ENCODE data around the gene SMIM35.

Gene SMIM35

DNA sequence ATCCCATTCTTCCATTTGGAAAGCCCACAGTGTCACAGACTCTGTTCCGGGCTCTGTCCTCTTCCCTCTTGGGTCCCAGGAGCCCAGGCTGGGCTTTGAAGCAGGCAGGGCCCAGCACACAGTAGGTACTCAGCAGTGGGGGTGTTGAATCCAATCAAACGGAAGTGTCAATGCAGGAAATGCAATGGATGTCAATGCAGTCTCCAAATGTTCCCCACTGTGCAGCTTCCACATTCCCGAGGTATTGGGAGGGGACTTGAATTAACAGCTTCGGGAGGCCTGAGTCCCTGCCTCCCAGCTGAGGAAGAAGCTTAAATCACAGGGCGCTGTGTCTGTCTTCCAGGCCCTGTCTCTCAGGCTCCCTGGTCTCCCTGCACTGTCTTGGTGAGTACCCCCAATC lies 21.8 kb upstream of the SMIM35 start:
- DNase-seq, result no peak

DNA sequence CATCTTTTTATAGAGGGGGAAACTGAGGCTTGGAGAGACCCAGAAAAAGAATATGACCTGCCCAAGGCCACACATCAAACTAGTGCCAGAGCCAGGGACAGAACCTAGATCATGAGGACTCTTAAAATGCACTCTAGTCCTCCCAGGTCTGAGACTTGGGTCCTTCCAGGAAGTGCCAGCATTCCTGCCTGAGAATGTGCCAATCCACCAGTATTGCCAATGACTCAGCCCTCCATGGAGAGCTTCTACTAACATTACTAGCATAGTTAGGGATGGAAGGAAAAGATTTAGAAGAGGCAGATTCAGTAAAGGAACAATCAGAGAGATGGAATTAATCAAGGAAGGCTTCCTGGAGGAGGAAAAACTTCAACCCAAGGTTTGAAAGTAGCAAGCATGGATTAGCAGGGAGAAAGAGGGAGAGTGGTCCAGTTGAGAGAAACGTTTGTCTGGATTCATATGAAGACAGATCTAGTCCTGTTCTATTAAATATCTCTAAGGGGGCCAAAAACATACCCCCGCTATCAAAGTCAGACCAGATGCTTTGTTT lies 20.1 kb upstream of the SMIM35 start:
- DNase-seq, result no peak

DNA sequence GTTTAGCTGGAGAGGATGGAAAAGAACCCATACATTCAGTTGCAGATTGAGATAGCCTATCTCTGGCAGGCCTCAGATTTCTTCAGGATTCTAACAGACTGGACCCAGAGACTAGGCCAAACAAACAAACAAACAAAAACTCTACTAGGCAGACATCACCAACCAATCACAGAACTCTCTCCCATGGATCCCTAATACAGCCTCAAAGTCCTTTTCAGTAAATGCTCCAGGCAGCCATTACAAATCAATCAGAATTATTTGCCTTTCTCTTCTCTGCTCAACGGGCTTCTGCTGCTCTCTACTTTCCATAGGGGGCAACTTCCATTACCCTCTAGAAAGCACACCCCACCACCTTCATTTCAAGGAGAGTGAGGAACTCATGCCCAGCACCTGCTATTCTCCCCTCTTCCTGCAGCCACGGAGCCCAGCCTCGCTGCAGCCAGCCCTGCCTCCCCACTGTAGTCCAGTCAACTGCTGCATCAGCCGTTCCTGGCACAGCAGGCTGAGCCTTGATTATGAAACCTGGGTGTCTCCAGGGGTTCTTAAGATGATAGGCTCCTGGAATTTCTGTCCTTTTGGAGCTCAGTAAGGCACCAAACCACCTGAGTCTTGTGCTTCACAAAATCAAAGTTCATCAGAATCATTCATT lies 19.0 kb upstream of the SMIM35 start:
- no peak for DNase-seq

DNA sequence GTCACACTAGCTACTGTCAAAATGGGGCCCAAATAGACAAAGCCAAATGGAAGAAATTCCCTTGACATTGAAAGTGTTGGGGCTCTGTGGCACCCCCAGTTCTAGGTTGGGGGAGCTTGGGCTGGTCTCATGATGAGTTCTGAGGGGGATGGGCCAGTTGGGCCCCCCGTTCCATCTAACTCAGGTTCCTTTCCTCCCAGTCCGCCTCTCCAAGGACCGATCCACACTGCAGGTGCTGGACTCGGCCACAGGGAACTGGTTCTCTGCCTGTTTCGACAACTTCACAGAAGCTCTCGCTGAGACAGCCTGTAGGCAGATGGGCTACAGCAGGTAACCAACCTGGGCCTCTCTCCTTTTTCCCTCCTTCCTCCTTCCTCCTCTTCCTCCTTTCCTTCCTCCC lies 17.7 kb upstream of the SMIM35 start:
- DNase-seq, result no peak

DNA sequence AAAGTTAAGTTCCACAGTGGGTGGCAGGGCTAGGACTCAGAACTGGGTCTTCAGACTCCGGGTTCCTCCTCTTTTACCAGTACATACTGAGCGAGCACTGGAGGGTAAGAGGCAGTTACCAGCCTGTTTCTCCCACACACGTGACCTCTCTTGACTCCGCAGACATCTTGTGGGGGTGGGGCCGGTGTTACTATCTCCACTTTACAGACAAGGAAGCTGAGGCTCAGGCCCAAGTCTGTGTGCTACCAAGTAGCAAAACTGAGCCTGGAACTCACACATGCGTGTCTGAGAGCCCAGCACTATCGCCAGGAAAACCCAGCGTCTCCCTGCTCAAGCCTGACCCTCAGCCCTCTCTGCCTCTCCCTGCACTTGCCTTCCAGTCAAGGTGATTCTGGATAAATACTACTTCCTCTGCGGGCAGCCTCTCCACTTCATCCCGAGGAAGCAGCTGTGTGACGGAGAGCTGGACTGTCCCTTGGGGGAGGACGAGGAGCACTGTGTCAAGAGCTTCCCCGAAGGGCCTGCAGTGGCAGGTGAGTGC lies 16.0 kb upstream of the SMIM35 start:
- DNase-seq, result no peak

DNA sequence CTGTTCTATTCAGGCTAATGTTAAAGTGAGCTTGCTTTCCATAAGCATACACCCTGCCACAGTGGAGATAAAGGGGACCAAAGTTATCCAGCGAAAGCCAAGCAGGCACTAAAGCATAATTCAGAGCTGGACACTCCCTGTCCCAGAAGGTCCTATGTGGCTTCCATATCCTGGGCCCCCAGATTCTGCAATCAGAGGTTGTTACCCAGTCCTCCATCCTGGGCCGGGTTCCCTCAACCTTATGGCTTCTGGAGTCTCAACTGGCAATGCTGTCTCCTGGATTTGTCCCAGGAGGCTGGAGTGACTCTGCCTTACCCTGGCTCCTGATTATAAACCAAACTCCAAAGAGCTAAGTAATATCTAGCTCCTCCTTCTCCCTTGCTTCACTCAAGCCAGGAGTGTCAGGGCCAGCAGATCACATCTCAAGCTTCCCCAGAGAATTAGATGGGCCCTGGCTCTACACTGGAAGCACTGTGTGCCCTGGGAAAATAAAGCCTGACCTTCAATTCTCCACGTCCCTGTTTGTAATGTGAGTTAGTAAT lies 14.0 kb upstream of the SMIM35 start:
- no peak for DNase-seq

DNA sequence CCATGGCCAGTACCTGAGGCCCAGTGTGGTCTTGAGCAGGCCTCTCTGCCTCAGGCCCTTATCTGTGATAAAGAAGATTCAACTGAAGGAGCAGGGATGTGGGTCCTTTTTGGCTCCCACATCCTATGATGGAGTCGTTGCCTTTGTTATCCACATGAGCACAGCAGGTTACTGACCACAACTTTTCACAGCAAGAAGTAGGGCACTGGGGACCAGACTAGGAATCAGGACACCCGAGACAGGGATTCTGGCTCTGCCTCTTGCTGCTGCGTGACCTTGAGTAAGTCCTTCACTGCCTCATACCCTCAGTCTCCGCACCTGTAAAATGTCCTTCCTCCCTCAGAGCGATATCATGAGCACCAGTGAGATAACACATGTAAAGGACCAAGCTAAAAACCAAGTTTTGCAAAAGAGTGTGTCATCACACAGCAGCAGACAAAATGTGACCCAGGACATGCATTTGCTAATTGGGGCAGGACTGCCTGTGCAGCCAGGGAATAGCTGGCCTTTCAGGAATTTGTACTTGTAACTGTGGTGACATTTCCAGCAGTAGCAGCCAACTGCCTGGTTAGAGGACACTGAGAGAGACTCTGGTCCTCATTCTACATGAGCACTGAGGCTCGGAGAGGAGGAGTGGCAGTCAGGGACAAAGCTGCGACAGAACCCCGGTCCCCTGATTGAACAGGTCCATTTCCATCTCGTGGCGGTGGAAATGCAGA lies 13.2 kb upstream of the SMIM35 start:
- DNase-seq, result no peak

DNA sequence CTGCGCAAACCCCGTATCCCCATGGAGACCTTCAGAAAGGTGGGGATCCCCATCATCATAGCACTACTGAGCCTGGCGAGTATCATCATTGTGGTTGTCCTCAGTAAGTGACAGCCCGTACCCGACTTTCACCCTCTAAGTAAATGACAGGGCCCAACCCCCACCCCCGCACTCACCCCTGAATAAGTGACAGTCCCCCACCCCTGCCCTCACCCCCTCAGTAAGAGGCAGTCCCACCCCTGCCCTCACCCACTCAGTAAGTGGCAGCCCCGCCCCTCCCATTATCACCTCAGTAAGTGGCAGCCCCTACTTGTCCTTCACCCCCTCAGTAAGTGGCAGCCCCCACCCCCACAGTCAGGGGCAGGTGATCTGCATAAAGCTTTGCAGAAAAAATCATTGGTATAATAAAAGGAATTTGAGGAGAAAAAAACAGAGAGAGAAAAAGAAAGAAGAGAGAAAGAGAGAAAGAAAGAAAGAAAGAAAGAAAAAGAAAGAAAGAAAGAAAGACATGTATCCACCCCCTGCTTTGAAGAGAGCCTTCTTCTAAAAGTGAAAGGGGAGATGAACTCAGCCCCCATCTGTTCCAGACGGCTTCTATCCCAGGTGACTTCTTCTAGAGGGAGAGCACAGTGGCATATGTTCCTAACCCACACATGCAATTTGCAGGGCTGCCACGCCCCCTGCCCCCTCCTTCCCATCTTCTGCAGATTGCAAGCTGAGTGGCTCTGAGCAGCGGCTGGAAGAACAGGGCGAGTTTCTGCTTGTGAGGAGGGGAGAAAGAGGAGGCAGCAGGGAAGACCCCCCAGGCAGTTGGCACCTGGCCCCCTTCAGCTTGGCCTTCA lies 12.5 kb upstream of the SMIM35 start:
- DNase-seq, result no peak

DNA sequence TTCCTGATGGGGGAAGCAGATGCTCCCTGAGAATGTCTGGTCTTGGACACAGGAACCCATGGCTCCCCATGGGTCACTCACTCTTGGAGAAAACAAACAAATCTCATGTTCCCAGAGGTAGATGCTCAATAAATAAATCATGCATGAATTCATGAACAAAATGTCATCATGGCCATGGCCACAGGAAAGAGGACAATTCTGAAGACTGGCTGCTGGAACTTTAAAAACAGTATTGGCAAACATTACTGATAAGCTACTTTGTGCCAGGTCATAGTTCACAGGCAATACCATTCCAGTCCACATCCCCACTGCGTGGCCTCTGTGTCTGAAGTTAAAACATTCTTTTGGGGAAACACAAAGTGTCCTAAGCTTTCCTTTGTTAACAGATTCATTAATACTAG lies 9.2 kb upstream of the SMIM35 start:
- no peak for DNase-seq

DNA sequence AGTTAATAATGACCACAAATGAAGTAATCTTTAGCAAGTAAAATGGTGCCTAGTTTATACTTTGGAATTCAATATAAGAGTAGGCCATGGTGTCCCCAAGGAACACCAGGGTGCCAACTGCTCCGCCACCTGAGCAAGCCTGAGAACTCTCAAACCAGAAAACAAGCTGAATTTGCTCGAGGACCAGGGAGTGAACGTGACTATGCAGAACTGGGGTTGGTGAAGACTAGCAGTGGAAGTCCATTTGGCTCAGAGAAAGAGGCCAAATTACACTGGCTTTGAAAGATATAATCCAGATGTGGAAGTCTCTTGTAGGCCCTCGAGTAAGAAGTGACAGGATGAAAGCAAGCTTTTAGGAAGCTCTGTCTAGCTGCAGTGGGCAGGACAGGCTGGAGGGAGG lies 8.7 kb upstream of the SMIM35 start:
- no peak for DNase-seq

DNA sequence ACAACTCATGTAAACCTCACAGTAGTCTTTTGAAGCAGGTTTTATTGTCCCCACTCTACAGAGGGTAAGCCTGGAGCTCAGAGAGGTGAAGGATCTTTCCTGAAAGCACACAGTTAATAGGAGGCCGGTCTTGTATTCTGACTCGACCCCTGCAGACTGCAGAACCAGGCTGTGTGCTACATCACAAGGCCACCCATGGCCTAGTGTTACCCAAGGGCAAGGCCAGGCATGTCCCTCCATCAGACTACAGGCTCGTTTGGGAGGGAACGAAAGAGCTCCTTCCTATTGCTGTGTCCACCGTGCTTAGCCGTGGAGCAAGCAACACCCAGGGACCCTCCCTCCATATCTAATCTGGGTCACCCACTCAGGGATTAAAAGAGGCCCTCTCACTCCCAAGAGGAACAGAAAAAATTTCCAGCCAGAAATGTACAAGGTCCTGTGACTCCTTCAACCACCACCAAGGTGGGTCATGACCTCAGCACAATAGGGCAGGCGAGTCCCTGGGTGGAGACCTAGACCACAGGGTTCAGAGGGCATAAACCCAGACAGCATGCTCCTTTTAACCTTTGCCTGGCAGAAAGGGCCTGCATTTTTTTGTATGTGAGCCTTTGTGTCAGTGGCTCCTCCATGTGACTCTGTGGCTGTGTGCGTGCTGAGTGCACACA lies 6.3 kb upstream of the SMIM35 start:
- no peak for DNase-seq

DNA sequence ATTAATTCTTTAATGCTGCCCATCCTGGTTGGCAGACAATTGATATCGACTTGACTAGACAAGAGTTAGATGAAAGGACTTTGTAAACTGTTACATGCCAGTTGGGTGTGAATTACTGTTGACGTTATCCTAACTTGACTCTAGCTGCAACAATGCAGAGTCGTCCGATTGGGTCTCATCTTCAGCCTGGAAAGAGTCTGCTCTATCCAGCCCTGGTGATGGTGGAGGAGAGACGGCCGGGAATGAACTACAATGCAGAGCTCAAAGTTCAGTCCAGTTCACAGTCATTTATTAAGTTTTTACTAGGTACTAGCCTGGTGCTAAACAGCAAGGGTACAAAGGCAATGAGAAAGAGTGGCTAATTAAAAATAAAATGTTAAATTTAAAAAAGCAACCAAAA lies 4.9 kb upstream of the SMIM35 start:
- DNase-seq, result no peak

DNA sequence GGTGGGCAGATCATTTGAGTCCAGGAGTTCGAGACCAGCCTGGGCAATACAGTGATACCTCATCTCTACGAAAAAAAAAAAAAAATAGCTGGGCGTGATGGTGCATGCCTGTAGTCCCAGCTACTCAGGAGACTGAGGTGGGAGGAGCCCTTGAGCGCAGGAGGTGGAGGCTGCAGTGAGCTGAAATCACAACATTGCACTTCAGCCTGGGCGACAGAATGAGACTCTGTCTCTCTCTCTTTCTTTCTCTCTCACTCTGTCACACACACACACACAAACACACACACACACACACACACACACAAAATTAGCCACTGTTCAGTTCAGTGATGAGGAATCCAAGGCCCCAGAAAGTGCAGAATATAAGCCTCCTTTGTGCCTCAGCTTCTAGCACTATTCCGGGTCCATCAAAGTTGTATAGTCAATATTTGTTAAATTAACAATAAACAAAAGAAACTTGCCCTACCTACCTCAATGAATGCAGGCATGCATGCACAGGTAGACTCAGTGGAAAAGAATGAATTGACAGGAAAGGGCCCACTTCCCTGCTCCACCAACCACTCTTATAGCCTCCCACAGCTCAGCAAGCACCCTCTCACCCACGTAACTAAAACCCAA lies 3.9 kb upstream of the SMIM35 start:
- DNase-seq, result no peak

DNA sequence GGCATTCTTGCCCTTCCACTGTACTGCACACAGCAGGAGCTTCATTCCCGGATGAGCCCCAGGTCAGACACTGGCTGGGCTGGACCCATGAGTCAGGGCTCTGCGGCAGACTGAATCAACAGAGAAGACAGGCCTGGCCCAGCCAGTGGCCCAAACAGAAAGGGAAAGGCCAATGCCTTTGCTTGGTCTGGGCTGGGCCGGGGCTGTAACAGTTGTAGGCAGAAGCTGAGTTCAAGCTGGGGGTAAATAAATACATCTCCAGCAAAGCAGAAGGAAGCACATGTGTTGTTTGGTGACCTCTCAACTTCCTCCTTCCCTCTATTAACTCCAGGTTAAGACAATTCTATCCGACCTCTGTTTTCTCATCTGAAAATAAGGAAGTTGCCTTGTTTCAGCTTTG lies 1.8 kb upstream of the SMIM35 start:
- no peak for DNase-seq

DNA sequence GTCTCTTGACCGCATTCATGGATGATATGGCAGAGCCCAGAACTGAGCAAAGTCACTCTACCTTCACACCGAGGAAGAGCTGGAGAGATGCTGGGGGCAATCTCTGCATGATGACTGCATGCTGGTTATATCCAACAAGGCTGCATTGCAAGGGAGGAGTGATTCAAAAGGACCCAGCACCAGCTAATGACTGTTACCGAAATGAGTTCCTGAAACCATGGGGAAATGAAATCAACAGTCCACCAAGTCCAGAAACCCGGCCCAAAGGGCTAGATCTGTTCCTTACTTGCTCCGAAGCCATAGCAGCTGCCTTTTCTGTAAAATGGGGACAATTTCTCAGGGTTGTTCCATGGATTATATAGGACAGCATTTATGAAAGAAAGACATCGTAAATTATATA lies 1.2 kb upstream of the SMIM35 start:
- no peak for DNase-seq

DNA sequence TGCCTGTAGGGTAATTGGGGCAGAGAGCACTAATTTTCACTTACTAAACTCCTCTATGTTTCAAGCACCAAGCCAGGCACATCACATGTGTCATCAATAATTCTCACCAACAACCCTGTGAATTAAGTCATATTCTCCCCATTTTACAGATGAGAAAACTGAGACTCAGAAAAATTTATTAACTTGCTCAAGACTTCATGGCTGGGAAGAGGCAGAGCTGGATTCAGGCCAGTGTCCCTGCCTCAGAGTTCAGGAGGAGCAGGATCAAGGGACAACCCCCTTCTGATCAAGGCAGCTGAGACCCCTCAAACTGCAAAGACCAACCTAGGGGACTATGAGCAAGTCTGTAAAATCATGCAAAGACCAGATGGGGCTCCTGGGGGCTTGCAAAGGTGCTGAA lies 2.1 kb downstream of the SMIM35 start:
- no peak for DNase-seq

DNA sequence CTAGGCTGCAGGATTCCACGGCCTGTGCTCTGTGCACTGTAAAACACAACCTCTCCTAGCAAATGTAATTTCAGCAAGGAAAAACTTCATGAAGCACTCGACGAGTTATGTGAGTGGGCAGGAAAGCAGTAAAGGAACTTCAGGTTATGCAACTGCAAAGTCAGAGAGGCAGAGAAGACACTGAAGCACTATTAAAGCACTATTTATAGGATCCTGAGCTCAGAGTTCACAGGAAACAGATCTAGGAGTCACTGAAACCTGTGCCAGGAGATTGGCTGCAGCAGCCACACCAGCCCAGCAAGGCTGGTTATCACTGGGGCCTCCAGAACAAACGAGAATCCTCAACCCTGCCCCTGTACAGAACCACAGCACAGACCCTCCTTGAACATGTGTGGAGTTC lies 2.5 kb downstream of the SMIM35 start:
- no peak for DNase-seq

DNA sequence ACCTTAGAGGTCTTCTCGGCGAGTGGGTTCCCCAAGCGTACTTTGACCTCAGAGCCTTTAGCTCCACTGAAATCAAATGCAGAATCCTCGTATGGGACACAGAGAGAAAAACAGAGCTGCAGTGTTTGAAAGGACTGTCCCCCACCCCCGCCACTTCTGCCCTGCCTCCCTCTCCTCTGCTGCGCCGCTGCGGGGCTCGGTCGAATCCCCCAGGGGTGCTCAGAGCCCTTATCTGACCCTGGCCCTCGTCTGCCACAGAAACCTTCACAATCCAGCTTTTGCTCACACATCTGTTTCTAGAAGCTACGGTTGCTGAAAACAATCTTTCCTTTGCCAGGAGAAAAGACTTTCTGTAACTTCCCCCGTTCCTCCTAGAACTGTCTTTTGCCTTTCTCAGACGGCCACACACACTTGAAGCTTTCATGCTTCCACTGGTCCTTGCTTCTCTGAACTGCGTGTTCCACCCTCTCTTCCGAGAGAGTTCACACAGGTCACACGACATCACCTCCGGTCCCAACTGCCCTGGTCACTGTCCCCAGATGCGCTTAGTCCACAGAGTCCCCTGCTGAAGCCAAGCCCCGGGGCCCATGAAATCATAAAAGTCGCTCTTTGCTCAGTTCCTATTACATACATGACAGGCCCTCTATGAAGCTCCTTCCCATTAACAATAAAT lies 3.7 kb downstream of the SMIM35 start:
- no peak for DNase-seq

DNA sequence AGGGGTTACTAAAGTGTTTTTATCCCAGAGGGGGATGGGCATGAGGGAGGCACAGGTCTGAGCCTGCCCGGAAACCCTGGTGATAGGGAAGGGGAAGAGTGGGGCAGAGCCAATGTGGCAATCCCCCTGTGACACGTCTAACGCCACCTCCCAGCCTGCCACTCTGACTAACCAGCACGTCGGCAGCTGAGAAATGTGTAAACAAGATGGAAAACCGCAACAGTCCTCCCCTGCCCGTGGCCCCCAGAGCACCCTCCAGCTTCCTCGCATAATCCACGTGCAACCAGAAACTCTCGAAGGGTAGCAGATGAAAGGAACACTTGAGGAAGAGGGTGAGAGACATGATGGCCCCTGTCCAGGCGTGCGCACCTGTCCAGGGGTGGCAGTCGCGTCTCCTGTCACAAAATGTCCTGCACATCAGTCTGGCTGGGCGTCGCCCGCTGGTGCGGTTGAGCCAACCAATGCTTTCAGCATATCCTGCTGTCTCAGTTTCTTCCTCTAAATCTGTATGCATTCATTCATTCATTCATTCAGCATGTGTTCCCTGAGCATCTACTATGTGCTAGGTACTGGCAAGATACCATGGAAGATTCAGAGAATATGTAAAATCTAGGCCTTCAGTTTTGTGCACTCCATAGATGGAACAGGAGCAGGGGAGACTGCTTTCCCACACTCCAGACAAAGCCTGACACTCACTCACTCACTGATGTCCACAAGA lies 5.4 kb downstream of the SMIM35 start:
- DNase-seq, result no peak

DNA sequence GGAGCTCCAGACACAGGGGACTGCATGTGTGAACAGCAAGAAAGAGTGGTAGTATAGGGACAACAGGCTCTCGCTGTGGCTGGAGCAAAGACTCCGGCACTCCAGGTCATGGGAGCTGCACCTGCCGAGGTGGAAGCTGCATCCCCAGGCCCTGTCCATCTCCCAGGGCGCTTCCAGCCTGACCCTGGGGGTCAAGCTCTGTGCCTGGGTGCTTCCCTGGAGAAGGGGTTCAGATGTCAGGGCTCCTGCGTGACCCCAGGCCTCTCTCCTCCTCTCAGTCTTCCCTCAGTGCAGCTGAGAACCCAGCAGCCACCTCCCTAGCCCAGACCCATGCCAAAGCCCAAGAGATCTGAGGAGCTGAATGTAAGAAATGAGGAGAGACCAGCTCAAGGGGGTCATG lies 6.5 kb downstream of the SMIM35 start:
- DNase-seq, result no peak

DNA sequence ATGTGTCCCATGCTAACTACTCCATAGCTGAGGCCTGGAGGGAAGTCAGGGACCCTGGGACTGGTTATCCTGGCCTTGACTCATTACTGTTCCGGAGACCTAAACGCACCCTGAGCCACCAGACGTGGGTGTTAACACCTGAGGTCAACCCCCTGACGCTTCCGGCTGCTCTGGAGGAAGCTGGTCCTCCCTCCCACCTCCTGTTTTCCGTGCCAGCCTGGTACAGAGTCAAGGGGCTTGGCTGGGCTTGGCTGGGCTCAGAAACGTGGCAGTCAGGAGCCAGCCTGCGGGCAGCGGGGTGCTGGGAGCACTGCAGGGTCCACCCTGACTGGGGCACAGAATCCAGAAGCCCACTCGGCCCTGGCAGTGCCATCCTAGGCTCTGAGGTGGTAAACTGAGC lies 7.3 kb downstream of the SMIM35 start:
- peak; percentile 10 for DNase-seq

Measured in CD4-positive, alpha-beta T cell treated with Interleukin-6 for 4 hours (primary cell).